ENCODE results near the gene DENND1A.

Gene DENND1A

GRCh38 chr9:123353984-123354591 is 575.8 kb downstream of the DENND1A start:
- no peak for DNase-seq (ENCODE audit: low read depth)

- no peak for DNase-seq (ENCODE audit: low read depth)
Observed at GRCh38 chr9:123353041-123353440, 576.9 kb downstream of the DENND1A start.

GRCh38 chr9:123350590-123351310 is 579.2 kb downstream of the DENND1A start:
- no peak for DNase-seq (ENCODE audit: low read depth)

GRCh38 chr9:123349691-123350480 is 580.0 kb downstream of the DENND1A start:
- DNase-seq (ENCODE audit: low read depth), result no peak

GRCh38 chr9:123349033-123349432 is 580.9 kb downstream of the DENND1A start:
- DNase-seq (ENCODE audit: low read depth), result no peak

- no peak for DNase-seq (ENCODE audit: low read depth)
Observed at GRCh38 chr9:123348317-123348992, 581.5 kb downstream of the DENND1A start.

GRCh38 chr9:123347289-123348060 is 582.5 kb downstream of the DENND1A start:
- no peak for DNase-seq (ENCODE audit: low read depth)

GRCh38 chr9:123346826-123347225 is 583.1 kb downstream of the DENND1A start:
- DNase-seq (ENCODE audit: low read depth), result no peak

- DNase-seq (ENCODE audit: low read depth), result no peak
Observed at GRCh38 chr9:123346026-123346425, 583.9 kb downstream of the DENND1A start.

GRCh38 chr9:123345567-123345955 is 584.4 kb downstream of the DENND1A start:
- DNase-seq (ENCODE audit: low read depth), result no peak

- no peak for DNase-seq (ENCODE audit: low read depth)
Observed at GRCh38 chr9:123344192-123344949, 585.6 kb downstream of the DENND1A start.

GRCh38 chr9:123343443-123344191 is 586.3 kb downstream of the DENND1A start:
- DNase-seq (ENCODE audit: low read depth), result no peak

GRCh38 chr9:123342247-123342646 is 587.7 kb downstream of the DENND1A start:
- DNase-seq (ENCODE audit: low read depth), result no peak

GRCh38 chr9:123341816-123342215 is 588.1 kb downstream of the DENND1A start:
- no peak for DNase-seq (ENCODE audit: low read depth)

GRCh38 chr9:123339666-123340510 is 590.0 kb downstream of the DENND1A start:
- no peak for DNase-seq (ENCODE audit: low read depth)

- DNase-seq (ENCODE audit: low read depth), result no peak
Observed at GRCh38 chr9:123338710-123339665, 590.9 kb downstream of the DENND1A start.

- DNase-seq (ENCODE audit: low read depth), result no peak
Observed at GRCh38 chr9:123337971-123338370, 592.0 kb downstream of the DENND1A start.

GRCh38 chr9:123336959-123337358 is 593.0 kb downstream of the DENND1A start:
- DNase-seq (ENCODE audit: low read depth), result no peak
